ENCODE results near the gene ANKRD33.

ANKRD33 gene

DNA sequence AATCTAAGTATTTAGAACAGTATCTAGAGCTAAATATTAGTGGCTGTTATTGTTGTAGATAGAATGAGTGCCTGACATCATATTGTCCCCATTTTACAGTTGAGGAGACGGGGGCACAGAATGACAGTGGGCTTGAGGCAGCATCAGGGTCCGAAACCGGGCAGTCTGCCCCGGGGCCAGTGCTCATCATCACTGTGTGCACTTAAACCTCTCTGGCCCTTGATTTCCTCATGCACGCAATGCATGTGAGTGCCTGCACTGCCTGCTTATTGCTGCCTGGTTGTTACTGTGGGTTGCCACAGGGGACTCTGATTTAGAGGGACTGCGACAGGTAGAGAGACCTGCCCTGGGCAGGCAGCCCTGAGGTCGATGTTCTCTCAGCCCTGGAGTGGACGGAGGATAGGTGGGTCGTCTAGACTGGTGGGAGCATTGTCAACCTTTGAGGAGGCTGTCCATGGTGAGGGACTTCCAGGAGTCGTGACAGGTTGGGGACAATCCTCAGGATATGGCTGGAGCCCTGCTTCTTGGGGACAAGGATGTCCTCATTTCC is 29.2 kb downstream of the ANKRD33 start:
- no peak for DNase-seq (ENCODE audit: low spot score)

DNA sequence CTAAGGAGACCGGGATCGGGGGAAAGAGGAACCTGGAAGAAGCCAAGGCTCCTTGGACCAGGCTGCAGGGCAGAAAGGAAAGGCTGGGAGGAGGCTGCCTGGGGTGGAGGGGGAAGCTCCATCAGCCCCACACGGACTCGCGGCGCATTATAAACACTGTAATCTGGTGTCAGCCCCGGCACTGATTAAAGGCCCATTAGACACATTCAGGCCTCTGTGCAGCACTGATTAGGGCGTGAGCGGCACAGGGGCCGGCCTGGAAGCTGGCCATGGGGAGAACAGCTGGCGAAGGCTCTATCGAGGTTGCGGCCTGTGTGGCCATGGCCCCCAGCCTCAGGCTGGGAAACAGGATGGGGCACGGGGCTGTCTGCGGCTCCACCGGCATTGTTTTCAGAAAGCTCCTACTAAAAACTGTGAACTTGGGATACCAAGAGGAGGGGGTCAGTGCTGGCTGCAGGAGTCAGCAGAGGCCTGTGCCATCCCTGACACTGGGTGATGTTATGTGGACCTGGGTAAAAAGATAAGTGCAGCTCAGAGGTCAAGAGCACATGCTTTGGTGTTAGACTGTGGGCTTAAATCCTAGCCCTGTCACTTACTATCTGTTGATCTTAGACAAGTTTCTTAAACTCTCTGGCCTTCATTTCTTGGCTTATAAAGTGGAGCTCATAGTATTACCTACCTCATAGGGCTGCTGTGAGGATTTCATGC is 30.0 kb downstream of the ANKRD33 start:
- no peak for DNase-seq (ENCODE audit: low spot score)

DNA sequence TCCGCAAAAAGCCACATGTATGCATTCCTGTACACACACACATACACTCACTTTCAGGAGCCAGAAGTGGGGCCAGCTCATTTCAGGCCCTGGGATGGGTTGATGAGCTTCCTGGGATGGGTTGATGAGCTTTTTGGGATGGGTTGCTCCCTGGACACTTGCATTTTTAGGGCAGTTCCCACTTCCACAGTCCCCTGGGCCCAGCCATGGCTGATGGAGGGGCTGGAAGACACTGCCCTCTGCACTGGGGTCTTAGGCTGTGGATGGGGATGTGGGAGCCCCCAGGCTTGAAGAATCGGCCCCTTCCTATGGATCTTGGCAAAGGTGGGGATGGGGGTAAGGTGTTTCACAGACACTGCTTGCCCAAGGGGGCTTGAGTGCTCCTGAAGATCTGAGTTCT is 32.1 kb downstream of the ANKRD33 start:
- no peak for DNase-seq (ENCODE audit: low spot score)

DNA sequence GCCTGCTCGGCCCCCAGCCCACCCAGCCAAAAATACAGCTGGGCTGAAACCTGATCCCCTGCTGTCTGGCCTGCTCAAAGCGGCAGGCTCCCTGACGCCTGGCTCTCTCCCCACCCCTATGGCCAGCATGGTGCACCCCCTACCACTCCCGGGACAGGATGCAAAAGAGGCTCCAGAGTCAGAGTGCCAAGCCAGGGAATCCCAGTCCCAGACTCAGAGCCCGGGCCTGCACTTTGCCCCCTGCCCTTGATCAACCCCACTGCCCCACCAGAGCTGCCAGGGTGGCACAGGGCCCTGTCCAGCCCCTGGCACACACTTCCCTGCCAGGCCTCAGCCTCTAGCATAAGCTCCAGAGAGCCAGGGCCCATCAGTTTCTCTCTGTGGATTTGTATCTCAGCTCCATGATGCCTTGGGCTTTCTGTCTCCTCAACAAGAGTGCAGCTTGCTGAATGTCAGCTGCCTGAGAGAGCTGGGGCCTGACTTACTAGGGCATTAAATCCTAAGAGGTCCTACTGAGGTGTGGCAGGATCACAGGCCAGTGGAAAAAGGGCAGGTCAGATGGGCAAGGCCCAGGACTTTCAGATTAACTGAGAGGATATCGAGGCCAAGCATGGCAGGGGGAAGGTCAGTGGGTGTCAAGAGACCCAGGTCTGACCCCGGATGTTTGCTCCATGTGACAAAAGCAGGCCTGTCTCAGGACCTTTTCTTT is 33.3 kb downstream of the ANKRD33 start:
- no peak for DNase-seq (ENCODE audit: low spot score)

DNA sequence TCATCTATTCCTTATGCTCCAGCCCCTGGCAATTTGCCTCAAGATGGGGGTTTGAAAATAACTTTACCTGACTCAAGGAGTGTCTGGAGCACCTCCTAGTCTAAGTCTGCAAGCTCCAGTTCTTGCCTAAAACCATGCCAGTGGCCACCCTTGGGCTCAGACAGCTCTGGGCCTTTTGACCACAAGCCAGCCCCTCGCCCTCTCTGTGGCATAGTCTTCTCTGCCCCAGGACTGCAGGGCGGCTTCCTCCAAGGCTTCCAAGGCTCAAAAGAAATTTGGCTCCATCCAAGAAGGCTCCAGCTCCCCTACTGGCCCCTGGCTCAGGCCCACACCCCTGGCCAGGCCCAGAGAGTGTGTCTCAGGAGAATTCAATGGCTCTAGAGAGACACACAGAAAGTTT is 34.2 kb downstream of the ANKRD33 start:
- no peak for DNase-seq (ENCODE audit: low spot score)

DNA sequence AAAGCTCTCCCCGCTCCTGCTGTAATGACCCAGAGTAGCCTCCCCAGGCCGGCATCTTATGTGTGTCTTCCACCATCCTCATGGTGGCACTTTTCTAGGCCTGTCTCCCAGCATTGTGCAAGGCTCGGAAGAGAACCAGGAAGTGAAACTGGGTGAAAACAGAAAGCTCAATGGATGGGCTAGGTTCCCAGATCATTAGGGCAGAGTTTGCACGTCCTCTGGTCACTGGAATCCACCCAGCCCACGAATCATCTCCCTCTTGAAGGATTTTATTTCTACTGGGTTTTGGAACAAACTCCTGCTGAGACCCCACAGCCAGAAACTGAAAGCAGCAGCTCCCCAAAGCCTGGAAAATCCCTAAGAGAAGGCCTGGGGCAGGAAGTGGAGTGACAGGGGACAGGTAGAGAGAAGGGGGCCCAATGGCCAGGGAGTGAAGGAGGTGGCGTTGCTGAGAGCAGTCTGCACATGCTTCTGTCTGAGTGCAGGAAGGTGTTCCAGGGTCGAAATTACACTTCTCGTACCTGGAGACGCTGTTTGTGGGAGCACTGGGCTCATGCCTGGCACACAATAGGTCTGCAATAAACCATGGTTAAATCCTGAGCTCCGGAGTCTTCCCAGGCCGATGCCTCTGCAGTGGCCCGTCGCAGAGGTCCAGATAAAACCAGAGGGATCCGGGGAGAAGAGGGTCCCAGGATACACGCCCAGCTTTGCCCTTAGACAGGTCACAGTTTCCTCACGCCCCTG is 35.0 kb downstream of the ANKRD33 start:
- DNase-seq (ENCODE audit: low spot score): no peak

DNA sequence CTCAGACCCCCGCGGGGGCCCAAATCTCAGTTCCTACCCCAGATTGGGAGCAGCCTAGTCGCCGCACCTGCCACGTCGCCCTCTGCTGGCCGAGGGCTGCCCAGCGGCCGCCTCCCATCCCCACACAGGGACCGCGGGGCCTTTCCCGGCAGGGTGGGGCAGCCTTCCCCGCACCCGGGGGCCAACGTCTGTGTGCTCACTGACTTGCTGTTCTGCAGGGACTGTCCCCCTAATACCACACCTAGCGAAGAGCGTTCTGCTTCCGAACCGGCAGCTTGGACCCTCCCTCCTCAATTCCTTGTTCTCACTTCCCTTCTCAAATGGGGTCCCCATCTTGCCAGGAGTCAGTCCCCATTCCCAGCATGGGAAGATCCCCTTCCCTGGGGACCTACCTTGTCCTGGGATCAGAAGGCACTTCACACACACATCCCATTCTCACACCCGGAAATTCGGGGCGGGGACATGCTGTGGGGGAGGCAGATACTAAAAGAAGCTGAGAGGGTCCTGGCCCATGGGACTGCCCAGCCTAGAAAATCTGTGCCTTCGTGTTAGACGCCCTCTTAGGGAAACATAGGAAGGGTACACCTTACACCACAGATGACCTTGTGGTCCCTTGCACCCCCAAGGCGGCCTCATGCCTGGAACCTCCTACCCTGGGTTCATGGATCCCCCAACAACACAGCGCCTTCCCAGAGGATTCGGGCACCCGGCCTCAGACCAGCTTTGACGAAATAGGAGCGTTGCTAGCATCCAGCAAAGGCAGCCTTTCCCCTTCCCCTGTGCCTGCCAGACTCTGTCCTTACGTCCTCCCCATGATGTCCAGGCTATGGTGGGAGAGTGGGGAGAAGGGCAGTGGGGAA is 35.8 kb downstream of the ANKRD33 start:
- DNase-seq (ENCODE audit: low spot score): peak; percentile 13

DNA sequence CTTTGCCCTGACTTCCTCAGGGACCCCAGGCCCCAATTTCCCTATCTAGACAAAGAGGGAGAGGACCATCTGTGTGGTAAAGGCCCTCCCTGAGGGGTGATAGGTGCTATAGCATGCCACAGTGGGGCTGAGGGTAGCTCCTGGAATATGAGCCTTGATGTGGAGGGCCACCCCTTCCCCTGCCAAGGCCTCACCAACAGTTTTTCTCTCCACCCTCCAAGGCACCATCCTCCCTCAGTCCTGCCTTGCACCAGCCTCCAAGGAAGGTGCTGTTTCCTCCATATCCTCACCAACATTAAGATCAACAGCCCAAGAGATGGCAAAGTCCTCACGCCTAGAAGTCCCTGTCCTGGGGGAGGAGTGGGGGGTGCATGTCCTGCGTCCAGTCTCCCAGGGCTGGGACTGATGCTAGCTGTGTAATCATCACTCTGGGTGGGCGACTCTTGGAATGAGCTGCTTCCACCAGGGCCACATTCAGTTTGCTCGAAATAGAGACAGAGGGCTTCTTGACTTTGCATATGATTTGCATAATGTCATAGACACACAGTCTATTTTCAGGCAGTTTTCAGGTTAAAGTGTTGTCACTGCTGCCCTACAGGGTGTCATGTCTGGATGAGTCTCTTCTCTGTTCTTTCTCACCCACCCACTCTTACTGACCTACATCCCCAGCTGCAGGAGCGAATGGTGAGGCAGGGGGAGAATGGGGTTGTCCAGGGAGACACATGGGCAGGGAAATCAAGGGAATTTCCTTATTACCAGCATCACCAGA is 36.8 kb downstream of the ANKRD33 start:
- DNase-seq (ENCODE audit: low spot score): no peak

DNA sequence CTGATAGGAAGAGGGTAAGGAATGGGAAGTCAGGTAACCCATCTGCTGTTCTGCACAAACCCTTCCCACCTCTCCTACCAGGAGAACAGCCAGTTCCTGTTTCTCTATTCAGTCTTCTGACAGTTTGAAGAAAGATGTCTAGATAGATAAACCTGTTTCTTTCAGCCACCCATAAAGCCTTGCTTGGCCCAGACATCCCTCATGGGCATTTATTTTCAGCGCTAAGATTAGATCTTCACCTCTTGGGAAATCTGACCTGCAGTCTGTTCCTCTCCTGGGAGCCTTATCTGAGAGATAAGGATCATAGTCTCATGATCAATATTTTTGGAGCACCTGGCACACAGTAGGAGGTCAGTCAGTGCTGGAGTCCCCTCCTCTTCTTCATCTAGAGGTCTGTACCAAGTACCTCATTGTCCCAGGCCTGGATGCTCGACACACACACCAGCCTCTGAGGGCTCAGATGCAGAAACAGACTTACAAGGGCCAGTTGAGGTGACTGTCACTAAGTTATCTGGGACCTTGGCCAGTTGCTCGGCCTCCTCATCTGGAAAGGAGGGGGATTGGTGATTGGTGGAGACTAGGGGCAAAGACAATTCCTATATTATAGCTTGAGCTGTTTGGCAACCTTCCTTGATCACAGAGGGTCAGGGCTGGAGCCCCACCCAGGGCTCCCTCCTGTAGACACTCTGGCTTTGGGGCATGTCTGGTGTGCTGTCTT is 37.6 kb downstream of the ANKRD33 start:
- no peak for DNase-seq (ENCODE audit: low spot score)

DNA sequence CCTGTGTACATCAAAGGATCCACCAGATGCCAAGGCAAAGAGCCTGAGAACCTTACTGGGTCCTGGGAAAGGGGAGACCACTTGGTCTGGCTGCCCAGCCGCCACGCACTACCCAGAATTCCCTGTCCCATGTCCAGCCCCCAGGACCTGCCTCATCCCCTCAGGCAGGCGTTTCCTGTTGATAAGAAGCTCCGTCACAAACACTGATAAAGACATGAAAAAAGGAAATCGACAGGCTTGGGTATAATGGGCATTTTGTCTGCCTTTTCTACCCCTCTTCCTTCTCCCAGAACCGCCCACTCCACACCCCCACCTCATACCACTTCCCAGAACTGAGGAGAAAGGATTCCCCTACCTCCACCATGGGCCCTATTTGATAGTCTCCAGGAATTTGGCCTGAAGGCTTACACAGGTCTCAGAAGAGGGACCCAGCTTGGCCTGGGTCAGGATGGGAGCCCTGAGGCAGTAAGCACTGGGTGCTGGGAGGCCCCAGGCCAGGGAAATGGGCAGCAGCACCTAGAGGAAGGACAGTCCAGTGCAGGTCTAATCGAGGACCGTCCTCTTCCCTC is 38.2 kb downstream of the ANKRD33 start:
- DNase-seq (ENCODE audit: low spot score): no peak

DNA sequence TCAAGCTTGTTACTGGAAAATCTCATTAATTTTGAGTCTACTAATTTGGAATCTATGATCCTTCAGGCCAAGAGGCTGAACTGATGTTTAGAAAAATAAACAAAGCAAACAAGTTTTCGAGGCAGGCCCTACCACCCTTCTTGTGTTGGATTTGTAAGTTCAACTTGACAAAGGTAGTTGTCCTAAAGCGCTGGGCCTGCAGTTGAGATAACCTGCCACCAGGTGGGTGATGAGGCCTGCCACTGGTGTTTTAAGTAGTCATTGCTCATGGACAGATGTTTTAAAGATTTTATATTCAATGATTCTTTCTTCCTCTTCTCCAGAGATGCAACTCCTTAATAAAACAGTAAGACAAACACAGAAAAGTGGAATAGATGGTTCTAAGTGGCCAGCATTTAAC is 38.8 kb downstream of the ANKRD33 start:
- no peak for DNase-seq (ENCODE audit: low spot score)

DNA sequence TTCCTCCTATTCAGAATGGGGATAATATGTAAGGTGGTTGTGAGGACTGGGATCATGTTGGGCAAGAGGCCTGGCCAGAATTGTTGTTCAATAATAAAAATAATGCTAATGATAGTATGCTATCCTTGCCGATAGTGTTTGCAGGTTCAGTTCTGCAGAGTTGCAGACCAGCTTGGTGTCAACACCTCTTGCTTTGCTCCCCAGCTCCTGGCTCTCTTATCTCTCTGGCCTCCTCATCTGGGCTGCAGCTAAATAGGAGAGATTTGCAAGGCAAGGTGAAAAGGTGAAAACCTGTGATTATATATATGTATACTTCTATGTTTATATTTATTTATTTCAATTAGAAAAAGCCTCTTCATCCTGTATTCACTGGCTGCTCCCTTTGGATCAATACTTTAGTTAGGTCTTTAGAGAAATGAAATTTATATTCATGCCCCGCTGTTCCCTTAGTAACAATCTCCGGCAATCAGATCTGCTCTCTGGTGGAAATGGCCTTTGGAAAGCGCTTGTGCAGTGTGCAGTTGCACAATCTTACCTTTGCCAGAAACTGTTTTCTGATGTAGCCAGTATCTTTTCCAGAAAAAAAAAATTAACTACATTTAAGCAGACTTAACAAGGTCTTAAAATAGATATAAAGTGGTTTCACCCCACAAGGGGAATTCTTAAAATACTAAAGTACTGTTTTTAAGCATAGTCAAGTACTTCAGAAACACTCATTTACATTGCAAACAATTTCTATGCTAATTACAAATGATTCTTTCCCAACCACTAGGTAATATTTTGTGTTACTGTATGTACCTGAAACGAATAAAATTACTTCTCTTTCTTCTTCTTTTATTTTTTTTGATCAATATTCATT is 44.5 kb downstream of the ANKRD33 start:
- no peak for DNase-seq (ENCODE audit: low spot score)

DNA sequence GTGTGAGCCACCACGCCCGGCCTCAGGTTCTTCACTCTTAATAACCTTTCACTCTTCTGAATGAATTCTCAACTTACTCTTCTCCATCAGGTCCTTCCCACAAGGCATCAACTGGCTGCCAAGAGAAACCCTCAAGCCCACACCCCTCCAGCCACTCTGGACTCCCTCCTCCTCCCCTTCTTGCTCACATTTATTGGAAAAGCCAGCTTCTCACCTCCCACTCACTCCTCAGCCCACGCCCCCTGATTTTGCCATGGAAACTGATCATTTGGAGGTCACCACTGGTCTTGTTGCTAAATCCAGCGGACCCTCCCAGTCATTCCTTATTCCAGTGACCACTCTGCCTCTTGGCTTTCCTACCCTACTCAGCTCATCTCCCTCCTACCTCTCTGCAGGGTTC is 46.2 kb downstream of the ANKRD33 start:
- DNase-seq (ENCODE audit: low spot score): no peak

DNA sequence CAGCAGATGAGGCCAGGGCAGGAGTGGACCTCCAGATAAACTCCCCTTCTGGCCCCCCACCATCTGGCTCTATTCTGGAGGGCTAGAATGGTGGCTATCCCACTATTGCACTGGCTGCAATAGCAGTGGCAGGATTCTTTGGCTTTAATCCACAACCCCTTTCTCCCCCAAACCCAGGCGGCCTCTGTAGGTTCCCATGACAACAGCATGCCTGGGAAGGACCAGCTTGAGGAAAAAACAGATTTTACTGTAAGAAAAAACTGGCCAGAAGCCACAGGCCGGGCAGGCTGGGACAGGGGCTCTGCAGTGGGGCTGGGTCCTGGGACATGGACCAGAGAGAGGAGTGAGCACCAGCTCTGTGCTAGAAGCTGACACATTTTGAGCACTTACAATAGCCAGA is 50.0 kb downstream of the ANKRD33 start:
- no peak for DNase-seq (ENCODE audit: low spot score)

DNA sequence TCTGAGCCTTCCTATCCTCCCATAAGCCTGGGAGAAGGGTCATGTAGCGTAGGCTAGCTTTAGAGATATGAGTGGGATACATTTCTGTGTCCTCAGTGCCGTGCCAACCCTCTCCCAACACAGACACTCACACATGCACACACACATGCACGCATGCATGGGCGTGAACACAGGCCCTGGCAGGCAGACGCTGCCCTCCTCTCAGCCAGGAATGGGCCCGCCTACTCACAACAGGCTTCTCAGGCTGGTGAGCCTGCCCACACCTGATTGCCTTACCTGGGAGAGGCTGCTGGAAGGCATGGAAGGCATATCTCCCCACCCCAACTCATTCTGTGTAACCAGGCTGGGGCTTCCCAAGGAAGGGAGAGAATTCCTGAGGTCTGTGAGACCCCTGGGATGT is 50.8 kb downstream of the ANKRD33 start:
- no peak for DNase-seq (ENCODE audit: low spot score)

DNA sequence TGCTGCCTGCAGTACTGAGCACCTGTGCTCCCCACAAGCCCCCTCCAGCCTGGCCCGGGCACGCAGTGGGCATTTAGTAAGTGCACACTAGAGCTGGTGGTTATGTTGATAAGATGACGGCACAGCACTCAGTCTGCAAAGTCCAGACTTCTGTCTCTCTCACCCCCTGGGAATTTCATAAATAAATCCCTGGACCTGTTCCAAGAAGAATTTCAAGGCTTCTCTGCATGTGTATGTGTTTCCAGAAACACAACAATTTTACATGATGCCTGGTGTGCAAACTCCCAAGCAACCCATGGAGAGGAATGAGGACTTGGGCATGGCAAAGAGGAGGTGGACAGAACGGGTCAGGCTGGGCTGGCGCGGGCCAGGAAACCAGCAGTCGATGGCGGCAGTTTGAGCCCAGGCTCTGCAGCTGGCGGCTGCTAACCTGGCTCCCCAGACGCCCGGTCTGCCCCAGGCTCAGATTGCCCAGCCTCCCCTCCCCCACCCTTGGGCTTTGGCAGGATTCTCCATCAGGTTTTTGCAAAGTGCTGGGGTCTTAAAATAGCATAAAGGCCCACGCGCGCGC is 53.2 kb downstream of the ANKRD33 start:
- no peak for DNase-seq (ENCODE audit: low spot score)
